Forelimb muscle (tissue), 1 donor: ENCODE data around the gene CYP3A7. TPM values are rescaled to one million over a fixed set of nuclear protein-coding genes. Genes with fewer than 3 reads are reported as not detected.
"Not testable (repeated sequence)": the region's sequence is repeated elsewhere in the genome, so short reads cannot be mapped to it uniquely, and the experiment has no call there.

Experiments
- DNase-seq: peaks from one replicate; pipeline ENCODE4 v3.0.0-alpha.2; 2013; ENCODE audit warnings: low read depth
- polyA plus RNA-seq: library from polyadenylated mRNA; unstranded; fragments of 120-200 nt; gene quantifications from one replicate; pipeline ENCODE4 v1.2.1, GENCODE V29; 2013; ENCODE audit not compliant: insufficient read length

The CYP3A7 gene
- polyA plus RNA-seq, 1 donor, result 0.24 TPM

DNA sequence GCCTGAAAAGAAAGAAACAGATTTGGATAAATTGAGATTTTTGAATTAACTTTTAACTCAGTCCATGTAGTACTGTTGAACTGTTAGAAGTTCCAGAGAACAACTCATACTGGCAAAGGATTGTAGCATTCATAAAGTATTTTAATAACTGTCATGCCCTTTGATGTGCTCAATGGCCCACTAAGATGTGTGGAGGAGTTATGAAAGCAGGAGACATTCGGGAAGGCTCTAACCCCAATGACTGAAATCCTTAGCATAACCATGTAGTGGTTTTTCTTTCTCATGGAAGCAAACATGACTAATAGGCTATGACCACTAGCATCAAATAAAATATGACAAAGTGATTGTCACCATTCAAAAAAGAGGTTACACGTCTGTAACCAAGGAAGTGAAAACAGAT lies 25.7 kb downstream of the CYP3A7 start:
- no peak for DNase-seq

DNA sequence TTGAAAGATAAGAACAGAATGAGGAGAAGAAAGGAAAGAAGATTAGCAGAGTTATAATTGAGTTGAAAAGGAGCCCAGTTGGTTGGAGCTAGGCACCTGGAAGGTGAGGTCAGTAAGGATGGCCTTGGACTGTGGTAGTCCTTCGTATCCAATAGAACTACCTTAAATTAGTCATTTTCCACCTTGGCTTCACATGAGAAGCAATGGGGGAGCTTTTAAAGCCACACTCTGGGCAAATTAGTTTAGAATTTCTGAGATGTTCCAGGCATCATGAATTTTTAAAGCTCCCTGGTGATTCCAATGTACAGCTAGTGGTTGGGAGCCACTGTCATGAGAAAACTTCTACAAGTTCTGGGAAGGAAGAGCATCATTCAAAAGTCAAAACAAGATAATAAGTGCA lies 27.9 kb downstream of the CYP3A7 start:
- no peak for DNase-seq

DNA sequence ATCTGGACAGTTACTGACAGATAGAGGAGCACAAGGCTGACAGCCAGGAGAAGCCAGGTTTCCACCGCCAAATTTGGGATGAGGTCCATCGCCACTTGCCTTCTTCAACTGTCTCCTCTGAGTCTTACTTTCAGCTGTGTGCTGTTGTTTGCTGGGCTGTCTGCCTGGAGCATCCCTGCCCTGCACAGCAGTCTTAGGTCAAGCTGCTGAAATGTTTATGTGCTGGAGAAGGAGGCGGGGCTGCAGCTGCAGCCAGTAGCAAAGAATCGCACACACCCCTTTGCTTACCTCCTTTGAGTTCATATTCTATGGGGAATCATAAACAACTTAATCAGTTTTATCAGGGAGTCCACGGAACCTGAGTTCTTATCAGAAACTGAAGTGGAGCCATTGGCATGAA lies 35.0 kb downstream of the CYP3A7 start:
- no peak for DNase-seq

DNA sequence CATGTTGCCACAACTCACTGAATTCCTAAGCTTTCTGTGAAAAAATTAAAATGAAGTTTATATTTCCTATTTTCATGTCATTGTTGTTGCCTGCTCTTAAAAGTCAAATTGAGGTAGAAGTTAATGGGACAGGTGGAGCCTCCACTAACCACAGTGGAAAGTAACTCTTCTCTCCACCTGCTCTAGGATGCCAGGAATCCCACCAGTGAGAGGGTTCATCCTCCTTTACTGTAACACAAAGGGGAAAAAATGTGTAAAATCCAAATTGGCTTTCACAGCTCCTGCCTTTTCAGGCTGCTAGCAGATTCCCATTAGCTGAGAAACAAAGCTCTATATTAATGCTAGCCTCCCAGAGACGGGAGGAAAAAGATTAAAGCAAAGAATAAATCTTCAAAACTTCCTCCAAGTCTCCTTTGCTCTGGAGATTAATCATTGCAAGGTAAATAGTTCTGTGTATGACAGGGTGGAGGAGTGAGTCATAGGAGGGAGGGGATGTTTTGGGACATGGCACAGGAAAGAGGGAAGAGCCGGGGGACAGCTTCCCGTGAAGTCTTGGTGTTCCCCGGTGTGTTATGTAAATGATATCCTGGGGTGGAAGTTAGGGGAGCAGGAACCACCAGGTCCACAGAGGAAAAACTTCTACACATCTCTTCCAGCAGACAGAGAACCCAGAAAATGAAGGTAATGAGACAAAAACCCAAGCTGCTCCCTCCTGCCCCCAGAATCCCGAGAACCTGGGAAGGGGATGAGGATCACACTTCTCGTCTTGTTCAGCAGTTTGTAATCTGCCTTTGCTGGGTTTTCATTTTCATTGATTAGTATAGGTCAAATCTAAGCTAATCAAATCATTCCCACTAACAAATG lies 35.9 kb downstream of the CYP3A7 start:
- DNase-seq, result not testable (repeated sequence)

DNA sequence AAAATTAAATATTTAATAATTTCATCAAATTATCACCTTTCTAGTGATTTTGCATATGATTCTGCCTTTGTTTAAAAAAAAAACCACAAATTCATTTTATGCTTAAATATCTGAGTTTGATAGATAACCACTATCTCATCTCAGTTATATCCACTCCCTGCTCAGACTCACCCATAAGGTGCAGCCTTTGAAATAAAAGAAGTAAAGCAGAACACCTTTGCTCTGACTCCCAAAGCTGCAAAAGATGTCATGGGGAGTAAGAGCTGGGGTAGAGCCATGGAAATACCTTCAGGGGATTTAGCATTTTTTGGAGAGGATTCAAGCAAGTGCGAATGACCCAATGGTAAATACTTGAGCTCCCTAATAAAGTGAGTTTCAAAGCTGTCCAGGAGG lies 40.1 kb downstream of the CYP3A7 start:
- no peak for DNase-seq

DNA sequence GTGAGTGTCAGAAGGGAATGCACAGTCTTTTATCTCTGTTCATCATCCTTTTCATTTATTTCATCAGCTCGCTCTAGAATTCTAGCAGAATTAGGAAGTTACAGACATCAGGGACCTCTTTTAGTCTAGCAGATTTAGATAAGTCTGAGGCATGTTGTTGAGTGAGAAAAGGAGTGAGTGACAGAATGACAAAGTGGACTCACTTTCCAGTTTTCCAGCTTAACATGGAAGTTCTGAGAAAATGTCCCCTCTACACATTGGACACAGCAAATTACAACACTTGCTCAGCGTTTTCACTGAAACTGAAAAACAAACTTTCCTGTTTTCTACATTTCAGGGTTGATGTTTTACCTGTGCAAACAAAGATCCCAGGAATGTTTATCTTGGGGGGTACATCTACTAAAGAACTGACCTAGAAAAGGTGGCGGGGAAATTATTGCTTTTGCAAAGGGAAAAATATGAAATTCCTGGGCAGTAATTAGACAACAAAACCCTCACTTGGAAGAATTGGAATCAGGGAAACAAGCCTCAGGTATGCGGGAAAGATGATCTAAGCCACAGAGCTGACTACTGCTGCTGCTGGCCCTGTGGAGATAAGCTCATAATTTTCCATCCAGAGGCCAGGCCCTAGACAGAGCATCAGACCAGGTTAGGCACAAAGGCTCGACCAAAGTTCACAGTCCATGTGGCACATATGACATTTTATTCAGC lies 40.6 kb downstream of the CYP3A7 start:
- no peak for DNase-seq

DNA sequence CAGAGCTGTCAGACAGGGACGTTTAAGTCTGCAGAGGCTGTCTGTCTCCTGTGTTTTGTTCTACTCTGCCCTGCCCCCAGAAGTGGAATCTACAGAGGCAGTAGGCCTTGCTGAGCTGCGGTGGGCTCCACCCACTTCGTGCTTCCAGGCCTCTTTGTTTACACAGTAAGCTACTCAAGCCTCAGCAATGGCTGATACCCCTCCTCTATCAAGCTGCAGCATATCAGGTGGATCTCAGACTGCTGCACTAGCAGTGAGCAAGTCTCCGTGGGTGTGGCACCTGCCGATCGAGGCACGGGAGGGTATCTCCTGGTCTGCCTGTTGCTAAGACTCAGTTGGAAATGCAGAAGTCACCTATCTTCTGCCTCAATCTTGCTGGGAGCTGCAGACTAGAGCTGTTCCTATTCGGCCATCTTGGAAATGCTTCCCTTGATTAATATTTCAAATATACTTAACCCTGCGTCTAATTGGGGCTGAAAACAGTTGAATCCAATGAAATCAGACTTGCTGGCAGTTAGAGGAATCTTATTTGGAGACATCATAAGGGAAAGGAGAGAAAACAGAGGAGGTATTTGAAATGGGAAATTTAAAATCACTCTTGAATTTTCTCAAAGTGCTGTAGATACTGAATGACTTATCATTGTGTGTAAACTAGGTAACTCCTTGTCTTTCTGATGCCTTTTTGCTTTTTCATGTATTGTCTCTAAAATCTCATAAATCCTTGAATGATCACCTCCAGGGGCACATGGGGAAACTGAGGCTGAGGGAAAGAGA lies 41.4 kb downstream of the CYP3A7 start:
- DNase-seq, result no peak

DNA sequence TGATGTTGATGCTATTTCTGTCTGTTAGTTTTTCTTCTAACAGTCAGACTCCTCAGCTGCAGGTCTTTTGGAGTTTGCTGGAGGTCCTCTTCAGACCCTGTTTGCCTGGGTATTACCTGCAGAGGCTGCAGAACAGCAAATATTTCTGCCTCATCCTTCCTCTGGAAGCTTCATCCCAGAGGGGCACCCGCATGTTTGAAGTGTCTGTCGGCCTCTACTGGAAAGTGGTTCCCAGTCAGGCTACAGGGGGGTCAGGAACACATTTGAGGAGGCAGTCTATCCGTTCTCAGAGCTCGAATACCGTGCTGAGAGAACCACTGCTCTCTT lies 41.9 kb downstream of the CYP3A7 start:
- DNase-seq, result no peak

DNA sequence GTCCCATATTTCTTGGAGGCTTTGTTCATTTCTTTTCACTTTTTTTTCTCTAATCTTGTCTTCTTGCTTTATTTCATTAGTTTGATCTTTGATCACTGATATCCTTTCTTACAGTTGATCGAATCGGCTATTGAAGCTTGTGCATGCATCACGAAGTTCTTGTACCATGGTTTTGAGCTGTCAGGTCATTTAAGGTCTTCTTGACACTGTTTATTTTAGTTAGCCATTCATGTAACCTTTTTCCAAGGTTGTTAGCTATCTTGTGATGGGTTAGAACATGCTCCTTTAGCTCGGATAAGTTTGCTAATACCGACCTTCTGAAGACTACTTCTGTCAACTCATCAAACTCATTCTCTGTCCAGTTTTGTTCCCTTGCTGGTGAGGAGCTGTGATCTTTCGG lies 42.4 kb downstream of the CYP3A7 start:
- not testable (repeated sequence) for DNase-seq

DNA sequence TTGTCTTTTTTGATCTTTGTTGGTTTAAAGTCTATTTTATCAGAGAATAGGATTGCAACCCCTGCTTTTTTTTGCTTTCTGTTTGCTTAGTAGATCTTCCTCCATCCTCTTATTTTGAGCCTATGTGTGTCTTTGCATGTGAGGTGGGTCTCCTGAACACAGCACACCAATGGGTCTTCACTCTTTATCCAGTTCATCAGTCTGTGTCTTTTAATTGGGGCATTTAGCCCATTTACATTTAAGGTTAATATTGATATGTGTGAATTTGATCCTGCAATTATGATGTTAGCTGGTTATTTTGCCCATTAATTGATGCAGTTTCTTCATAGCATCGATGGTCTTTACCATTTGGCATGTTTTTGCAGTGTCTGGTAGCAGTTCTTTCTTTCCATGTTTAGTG lies 43.3 kb downstream of the CYP3A7 start:
- not testable (repeated sequence) for DNase-seq

DNA sequence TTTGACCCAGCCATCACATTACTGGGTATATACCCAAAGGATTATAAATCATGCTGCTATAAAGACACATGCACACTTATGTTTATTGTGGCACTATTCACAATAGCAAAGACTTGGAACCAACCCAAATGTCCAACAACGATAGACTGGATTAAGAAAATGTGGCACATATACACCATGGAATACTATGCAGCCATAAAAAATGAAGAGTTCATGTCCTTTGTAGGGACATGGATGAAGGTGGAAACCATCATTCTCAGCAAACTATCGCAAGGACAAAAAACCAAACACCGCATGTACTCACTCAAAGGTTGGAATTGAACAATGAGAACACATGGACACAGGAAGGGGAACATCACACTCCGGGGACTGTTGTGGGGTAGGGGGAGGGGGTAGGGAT lies 44.1 kb downstream of the CYP3A7 start:
- DNase-seq, result not testable (repeated sequence)

DNA sequence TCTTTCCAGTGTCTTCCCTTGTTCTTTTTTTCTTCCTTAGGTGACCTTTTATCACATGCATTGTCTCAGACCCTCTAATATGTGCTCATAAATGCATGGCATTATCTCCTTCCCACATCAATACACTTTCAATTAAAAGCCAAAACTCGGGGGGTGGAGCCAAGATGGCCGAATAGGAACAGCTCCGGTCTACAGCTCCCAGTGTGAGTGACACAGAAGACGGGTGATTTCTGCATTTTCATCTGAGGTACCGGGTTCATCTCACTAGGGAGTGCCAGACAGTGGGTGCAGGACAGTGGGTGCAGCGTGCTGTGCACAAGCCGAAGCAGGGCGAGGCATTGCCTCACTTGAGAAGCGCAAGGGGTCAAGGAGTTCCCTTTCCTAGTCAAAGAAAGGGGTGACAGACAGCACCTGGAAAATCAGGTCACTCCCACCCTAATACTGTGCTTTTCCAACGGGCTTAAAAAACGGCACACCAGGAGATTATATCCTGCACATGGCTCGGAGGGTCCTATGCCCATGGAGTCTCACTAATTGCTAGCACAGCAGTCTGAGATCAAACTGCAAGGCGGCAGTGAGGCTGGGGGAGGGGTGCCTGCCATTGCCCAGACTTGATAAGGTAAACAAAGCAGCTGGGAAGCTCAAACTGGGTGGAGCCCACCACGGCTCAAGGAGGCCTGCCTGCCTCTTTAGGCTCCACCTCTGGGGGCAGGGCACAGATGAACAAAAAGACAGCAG lies 49.0 kb downstream of the CYP3A7 start:
- DNase-seq, result not testable (repeated sequence)

DNA sequence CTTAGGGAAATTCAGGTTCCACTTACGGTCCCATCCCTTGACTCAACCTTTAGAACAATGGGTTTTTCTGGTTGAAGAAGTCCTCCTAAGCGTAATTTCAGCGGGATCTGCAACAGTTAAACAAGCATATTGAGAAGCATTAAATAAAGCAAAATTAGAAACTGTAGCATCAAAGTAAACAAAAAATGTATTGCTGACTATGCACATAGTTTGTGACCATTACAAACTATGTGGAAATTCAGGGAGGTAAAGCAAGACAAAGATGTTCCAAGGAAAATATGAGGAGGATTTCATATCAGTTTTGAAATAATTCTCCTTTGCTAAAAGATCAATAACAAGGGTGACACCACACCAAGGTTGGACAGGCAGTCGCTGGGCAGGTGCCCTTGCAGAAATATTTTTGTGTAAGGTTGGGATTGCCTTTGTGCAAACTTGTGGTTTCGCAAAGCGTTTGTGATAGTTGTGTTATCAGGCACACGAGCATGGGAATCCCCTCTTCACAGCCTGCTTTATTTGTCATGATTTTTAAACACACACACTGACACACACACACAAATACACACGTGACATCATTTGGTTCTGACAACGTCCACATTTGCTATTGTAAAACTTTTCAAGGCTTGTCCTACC lies 49.8 kb downstream of the CYP3A7 start:
- DNase-seq, result no peak

DNA sequence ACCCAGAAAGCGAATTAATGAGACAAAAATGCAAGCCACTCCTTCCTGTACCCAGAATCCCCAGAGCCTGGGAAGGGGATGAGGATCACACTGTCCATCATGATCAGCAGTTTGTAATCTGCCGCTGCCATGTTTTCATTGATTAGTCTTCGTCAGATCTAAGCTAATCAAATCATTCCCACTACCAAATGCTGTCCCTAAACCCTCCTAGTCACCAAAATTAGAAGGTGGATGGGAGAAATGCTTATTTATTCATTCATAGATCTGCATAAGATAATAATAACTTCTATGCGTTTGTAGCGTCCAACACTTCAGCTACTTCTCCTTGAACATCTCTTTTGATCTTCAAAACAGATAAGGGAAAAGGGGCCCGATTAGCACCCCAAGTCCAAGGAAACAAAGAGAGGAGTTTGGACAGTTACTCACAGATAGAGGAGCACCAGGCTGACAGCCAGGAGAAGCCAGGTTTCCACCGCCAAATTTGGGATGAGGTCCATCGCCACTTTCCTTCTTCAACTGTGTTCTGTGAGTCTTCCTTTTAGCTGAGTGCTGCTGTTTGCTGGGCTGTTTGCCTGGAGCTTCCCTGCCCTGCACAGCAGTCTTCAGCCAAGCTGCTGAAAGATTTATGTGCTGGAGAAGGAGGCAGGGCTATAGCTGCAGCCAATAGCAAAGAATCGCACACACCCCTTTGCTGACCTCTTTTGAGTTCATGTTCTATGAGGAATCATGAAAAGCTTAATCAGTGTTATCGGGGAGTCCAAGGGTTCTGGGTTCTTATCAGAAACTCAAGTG lies 55.4 kb downstream of the CYP3A7 start, which contains the start of gene CYP3A5:
CYP3A5 (minus strand) TSS at position 597 of the 792 bp plus-strand sequence; CDS start at position 497, 100 bp downstream.
- DNase-seq, result peak; percentile 9

DNA sequence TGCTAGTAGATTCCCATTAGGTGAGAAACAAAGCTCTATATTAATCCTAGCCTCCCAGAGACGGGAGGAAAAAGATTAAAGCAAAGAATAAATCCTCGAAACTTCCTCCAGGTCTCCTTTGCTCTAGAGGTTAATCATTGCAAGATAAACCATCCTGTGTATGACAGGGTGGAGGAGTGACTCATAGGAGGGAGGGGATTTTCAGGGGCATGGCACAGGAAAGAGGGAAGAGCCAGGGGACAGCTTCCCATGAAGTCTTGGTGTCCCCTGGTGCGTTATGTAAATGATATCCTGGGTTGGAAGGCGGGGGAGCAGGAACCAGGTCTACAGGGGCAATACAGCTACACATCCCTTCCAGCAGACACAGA lies 56.0 kb downstream of the CYP3A7 start:
- DNase-seq, result no peak

DNA sequence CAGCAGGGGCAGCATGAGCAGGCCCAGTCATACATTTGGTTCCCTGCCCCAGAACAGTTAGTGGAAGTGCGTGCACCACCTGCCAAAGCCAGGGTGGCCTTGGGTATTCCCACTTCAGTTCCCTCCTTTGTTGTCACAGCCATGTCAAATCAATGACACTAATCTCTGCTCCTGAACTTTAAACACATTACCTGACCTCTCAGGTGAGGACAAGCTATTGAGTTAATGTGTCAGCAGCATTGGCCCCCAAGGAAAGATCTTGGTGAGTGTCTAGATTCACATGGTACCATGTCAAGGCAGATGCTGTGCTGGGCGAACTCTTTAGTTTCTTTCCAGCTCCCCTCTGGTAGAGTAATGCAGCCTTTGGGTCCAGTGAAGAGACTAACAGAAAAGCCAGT lies 57.3 kb downstream of the CYP3A7 start:
- DNase-seq, result no peak

DNA sequence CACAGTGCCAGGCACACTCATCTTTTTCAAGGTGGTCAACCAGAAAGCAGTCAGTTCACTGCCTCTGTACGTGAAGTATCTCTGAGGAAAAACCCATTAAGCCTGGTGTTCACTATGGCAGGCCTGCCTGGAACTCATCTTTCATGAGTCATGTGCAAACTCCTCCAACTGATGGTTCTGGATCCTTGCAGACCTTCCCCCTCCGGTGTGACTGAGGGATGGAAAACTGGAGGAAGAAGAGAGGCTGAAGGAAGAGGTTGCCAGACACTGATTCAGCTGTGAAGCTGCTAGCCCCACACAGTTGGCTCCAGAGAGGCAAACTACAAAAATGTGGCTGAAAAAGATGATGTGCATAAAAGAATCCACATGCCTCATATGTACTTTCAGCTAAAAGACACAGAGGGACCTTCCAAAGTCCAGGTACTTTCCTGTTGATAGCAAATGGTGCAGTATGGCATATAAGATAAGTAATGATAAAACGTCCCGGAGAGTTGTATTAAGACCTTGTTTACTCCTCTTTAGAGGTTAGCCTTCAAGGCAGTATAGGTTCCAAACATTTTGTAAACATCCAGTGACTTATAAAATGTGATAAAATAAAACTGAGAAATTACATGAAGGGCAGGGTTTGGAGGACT lies 57.9 kb downstream of the CYP3A7 start:
- DNase-seq, result no peak

DNA sequence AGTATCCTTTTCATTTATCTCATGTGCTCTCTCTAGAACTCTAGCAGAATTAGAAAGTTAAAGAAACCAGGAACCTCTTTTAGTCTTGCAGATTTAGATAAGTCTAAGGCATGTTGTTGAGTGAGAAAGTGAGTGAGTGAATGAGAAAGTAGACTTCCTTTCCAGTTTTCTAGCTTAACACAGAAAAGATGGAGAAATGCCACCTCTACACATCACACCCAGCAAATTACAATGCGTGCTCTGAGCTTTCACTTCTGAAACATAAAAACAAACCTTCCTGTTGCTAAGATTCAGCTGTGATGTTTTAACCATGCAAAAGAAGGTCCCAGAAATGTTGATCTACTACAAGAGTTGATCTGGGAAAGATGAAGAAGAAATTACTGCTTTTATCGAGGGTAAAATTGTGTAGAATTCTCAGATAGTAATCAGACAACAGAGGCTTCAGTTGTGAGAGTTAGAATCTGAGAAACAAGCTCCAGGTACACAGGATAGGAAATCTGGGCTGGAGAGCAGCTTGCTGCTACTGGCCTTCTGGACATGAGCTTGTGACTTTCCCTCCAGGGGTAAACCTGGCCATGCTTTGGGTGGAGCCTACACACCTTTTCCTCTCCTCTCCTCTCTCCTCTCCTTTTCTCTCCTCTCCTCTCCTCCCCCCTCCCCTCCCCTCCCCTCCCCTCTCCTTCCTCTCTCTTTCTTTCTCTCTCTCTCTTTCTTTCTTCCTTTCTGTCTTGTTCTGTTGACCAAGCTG lies 59.8 kb downstream of the CYP3A7 start:
- DNase-seq, result no peak

DNA sequence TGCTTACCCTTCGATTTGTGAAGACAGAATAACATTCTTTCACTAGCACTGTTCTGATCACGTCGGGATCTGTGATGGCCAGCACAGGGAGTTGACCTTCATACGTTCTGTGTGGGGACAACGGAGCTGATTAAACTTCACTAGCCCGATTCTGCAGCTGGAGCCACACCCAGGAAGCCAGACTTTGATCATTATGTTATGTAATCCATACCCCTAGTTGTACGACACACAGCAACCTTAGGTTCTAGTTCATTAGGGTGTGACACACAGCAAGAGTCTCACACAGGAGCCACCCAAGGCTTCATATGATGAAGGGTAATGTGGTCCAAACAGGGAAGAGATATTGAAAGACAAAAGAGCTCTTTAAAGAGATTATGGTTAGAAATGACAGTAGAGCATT lies 62.4 kb downstream of the CYP3A7 start:
- no peak for DNase-seq
